NCI-H748 treated with DMSO at 0.1 percent for 48 hours (cell line): Measurements from ENCODE around the gene CCN2.
"Not testable (repeated sequence)": the region's sequence is repeated elsewhere in the genome, so short reads cannot be mapped to it uniquely, and the experiment has no call there.

Experiments
- DNase-seq: peaks from one replicate; lab custom pipeline; 2025; lab: John Stamatoyannopoulos, UW

CCN2 gene

DNA sequence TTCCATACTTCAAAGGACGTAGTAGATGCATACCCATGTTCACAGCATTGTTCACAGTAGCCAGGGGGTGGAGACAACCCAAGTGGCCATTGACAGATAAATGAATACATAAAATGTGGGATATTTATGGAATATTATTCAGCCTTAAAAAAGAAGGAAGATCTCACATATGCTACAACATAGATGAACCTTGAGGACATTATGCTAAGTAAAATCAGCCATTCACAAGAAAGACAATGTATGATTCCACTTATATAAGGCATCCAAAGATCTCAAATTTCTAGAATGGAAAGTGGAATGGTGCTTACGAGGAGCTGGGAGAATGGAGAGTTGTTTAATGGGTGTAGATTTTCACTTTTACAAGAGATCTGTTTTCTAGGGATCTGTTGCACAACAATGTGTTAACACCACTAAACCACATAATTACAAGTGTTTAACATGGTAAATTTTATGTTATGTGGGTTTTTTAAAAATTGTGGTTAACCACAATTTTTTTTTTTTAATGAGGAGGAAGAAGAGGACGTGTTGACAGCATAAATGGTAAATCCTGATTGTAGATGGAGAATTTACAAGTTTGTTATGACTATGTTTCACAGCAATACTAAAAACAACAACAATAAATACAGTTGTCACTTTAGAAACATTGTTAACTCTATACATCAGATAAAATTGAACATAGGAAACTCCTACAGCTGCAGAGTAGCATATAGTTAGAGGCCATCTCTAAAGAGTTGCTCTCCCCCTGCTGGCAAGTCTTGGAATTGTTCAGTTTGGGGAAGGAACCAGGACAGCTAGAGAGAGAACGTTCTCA lies 41.6 kb downstream of the CCN2 start:
- peak; percentile 25 for DNase-seq

DNA sequence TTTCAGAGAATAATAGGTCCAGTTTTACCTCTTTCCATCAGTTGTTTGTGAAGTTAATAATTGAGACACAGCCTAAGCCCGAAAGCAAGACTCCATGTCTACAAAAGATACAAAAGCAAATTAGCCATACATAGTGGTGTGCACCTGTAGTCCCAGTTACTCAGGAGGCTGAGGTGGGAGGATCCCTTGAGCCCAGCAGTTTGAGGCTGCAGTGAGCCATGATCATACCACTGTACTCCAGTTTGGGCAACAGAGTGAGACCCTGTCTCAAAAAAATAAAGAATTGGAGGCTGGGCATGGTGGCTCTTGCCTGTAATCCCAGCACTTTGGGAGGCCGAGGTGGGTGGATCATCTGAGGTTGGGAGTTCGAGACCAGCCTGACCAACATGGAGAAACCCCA lies 42.4 kb downstream of the CCN2 start:
- not testable (repeated sequence) for DNase-seq

DNA sequence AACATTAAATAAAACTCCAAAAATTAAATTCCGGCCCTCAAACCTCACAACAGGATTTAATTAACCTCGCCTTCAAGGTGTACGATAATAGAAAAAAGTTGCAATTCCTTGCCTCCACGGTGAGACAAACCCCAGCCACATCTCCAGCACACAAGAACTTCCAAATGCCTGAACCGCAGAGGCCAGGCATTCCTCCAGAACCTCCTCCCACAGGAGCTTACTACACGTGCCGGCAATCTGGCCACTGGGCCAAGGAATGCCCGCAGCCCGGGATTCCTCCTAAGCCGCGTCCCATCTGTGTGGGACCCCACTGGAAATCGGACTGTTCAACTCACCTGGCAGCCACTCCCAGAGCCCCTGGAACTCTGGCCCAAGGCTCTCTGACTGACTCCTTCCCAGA lies 47.4 kb downstream of the CCN2 start:
- DNase-seq, result not testable (repeated sequence)

DNA sequence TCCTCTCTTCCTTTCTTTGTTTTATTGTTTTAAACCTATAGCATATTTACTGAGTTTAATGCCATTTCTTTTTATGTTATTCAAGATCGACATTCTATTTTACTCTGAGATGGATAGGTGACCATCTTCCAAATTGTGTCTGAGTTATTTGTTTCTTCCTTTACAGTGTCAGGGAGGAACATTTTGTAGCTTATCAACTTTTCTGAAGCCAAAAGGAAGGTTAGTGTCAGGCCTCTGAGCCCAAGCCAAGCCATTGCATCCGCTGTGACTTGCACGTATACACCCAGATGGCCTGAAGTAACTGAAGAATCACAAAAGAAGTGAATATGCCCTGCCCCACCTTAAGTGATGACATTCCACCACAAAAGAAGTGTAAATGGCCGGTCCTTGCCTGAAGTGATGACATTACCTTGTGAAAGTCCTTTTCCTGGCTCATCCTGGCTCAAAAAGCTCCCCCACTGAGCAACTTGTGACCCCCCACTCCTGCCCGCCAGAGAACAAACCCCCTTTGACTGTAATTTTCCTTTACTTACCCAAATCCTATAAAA lies 49.8 kb downstream of the CCN2 start:
- DNase-seq, result not testable (repeated sequence)

DNA sequence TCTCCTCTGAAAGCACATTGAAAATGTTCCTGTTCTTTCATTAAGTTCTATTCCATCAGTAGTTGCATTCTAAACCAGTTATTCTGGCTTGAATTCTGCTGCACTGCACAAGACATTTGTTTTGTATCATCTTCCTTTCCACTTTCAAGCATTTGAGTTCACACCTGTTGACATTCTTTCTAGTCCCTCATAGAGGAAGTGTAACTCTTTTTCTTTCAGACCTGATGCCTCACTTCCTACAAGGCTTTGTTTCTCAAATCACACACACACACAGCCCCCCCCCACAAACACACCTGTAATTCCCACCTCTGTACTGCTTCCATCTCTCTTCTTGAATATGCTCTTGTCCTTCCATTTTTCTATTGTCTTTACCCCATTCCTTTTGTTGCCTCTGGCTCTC lies 50.9 kb downstream of the CCN2 start:
- DNase-seq, result no peak

DNA sequence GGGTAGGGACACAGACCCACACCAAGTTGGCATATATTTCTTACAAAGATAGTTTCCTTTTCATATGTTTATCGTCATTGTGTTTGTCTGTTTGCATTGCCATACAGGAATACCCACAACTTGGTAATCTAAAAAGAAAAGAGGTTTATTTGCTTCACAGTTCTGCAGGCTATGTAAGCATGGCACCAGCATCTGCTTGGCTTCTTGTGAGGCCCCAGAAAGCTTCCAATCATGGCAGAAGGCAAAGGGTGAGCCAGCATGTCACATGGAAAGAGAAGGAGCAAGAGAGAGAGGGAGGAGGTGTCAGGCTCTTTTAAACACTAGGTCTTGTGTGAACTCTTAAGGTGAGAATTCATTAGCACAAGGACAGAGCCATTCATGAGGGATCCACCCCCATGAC lies 52.5 kb downstream of the CCN2 start:
- no peak for DNase-seq
